ENCODE results near the gene CCDC124. TPM values are rescaled to one million over a fixed set of nuclear protein-coding genes. Genes with fewer than 3 reads are reported as not detected.

The CCDC124 gene
- total RNA-seq, 4 donors from 2014 or later, result 73.1 to 110 (median 81.5) TPM

GRCh38 chr19:17922138-17922537 is 10.7 kb upstream of the CCDC124 start:
- H3K4me1 ChIP-seq, result no peaks in the 10 kb centered on the region
- ATAC-seq, result no peak
- no peaks in the 10 kb centered on the region for H3K9me3 ChIP-seq
- DNase-seq, result no peak
- no peaks in the 10 kb centered on the region for H3K36me3 ChIP-seq
- H3K27me3 ChIP-seq, result no peaks in the 10 kb centered on the region
- intact Hi-C loops (cut with DNase I; ENCODE audit: low total_unique reads) (no loop called here), in situ Hi-C loops (cut with MboI; ENCODE audit: low sequenced_read_pairs in 4 of 4) (loop anchor here in 1 of 4 donors (10.0 kb wide), 1 partner anchor 67 kb away; the partner anchor contains the start of gene RPL18A)
- TF ChIP-seq POLR2A (IDR thresholded peaks at IDR 0.05), result no peak
- no peak for TF ChIP-seq CTCF (IDR thresholded peaks at IDR 0.05 in 4 of 5, conservative IDR thresholded peaks at IDR 0.05 in 1 of 5)
- no peak overlapping the region for H3K27ac ChIP-seq
- no peak overlapping the region for H3K4me3 ChIP-seq

DNA sequence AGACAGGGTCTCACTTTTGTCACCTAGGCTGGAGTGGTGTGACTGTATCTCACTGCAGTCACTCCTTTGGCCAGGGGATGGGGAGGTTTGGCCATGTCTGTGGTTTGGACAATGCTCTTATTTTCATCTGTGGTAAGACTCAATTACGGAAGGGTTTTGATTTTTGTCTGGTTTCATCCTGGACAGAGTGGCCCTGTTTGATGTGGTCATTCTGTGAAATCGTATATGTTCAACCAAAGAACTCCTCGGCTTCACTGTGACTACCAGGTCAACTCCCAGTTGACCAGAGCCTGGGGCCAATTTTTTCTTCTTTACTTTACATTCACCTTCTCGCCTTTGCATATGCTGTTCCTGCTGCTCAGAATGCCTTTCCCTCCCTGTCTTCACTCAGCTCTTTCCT is 6.8 kb upstream of the CCDC124 start:
- ATAC-seq, result no peak
- Histone ChIP-seq H3K9me3 (no peaks in the 10 kb centered on the region), H3K36me3 (no peaks in the 10 kb centered on the region), H3K4me3 (no peak overlapping the region), H3K4me1 (no peaks in the 10 kb centered on the region), H3K27me3 (no peaks in the 10 kb centered on the region), H3K27ac (no peak overlapping the region)
- no peak for DNase-seq
- in situ Hi-C loops (cut with MboI; ENCODE audit: low sequenced_read_pairs in 4 of 4), result loop anchor here in 3 of 4 donors (5.0 to 25.0 kb wide), 3 partner anchors 71 to 136 kb away; partner anchors contain the start of gene RPL18A (in 1 of the 3)
- no peak for TF ChIP-seq POLR2A (IDR thresholded peaks at IDR 0.05)
- no peak for TF ChIP-seq CTCF (IDR thresholded peaks at IDR 0.05 in 4 of 5, conservative IDR thresholded peaks at IDR 0.05 in 1 of 5)
- intact Hi-C loops (cut with DNase I; ENCODE audit: low total_unique reads), result no loop called here

DNA sequence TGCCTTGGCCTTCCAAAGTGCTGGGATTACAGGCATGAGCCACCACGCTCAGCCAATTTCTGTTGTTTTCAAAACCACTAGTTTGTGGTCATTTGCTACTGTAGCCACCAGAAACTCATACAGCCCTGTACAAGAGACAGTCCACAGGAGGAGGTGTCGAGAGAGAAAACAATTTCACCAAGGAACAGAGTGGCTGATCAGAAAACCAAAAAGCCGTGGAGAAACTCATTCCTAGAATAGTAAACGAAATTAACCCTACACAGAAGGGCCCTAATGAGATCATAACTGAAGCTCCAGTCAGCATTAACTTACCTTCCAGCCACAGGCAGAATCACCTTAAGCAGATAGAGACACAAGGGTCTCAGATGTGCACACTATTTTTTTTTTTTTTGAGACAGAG is 3.8 kb upstream of the CCDC124 start:
- no peaks in the 10 kb centered on the region for H3K9me3 ChIP-seq
- ATAC-seq (no peak), DNase-seq (no peak)
- in situ Hi-C loops (cut with MboI; ENCODE audit: low sequenced_read_pairs in 4 of 4), result loop anchor here in 3 of 4 donors (5.0 to 25.0 kb wide), 3 partner anchors 74 to 133 kb away; partner anchors contain the start of gene RPL18A (in 1 of the 3)
- H3K36me3 ChIP-seq, result no peaks in the 10 kb centered on the region
- no peak overlapping the region for H3K27ac ChIP-seq
- peaks cover 5 to 17% of the 10 kb centered on the region in 2 donors for H3K4me1 ChIP-seq
- intact Hi-C loops (cut with DNase I; ENCODE audit: low total_unique reads), result no loop called here
- H3K27me3 ChIP-seq, result no peaks in the 10 kb centered on the region
- no peak overlapping the region for H3K4me3 ChIP-seq
- TF ChIP-seq CTCF (IDR thresholded peaks at IDR 0.05 in 4 of 5, conservative IDR thresholded peaks at IDR 0.05 in 1 of 5), result no peak
- no peak for TF ChIP-seq POLR2A (IDR thresholded peaks at IDR 0.05)

DNA sequence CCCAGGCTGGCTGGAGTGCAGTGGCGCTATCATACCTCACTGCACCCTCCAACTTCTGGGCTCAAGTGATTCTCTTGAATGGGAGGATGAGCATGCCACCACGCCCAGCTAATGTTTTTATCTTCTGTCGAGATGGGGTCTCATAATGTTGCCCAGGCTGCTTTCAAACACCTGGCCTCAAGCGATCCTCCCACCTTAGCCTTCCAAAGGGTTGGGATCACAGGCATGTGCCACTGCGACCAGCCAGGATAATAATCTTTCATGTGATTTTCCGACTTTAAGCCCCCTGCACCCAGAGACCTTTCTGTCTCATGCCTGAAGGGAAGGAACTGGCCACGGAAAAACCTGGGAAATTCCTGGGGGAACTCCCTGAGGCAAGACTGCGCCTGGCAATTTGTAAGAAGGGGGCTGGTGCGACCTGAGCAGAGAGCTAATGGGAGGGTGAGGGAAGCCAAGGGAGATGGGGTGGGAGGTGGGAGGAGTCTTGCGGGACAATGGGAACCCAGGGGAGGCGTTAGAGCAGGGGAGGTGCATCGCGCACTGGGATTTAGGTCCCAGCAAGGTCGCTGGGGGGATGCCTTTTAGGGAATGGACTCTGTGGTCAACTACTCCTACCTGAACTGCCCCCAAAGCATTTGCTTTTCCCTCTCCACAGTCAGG is 1.2 kb upstream of the CCDC124 start:
- H3K9me3 ChIP-seq, result no peaks in the 10 kb centered on the region
- intact Hi-C loops (cut with DNase I; ENCODE audit: low total_unique reads), result loop anchor here (1.0 to 10.0 kb wide), 3 partner anchors 72 to 717 kb away; partner anchors contain the start of genes RPL18A and USE1
- H3K27me3 ChIP-seq, result no peaks in the 10 kb centered on the region
- in situ Hi-C loops (cut with MboI; ENCODE audit: low sequenced_read_pairs in 4 of 4), result loop anchor here in 3 of 4 donors (5.0 to 25.0 kb wide), 3 partner anchors 69 to 131 kb away; no protein-coding TSS in a partner anchor
- H3K4me3 ChIP-seq, result peak overlapping the region; percentile 73 to 96 (median 88)
- H3K4me1 ChIP-seq, result peaks cover 9 to 25% of the 10 kb centered on the region in 2 donors
- TF ChIP-seq CTCF (IDR thresholded peaks at IDR 0.05 in 4 of 5, conservative IDR thresholded peaks at IDR 0.05 in 1 of 5), result no peak
- TF ChIP-seq POLR2A (IDR thresholded peaks at IDR 0.05), result no peak
- peak overlapping the region in 1 of 4 donors; percentile 90 for H3K27ac ChIP-seq
- H3K36me3 ChIP-seq, result no peaks in the 10 kb centered on the region
- ATAC-seq (no peak), DNase-seq (no peak)
